ENCODE measurements around the gene NDUFAF4. TPM values are rescaled to one million over a fixed set of nuclear protein-coding genes. Genes with fewer than 3 reads are reported as not detected.

Gene NDUFAF4
- total RNA-seq, 2 donors from 2014 or later, result 57.9 to 103 TPM

DNA sequence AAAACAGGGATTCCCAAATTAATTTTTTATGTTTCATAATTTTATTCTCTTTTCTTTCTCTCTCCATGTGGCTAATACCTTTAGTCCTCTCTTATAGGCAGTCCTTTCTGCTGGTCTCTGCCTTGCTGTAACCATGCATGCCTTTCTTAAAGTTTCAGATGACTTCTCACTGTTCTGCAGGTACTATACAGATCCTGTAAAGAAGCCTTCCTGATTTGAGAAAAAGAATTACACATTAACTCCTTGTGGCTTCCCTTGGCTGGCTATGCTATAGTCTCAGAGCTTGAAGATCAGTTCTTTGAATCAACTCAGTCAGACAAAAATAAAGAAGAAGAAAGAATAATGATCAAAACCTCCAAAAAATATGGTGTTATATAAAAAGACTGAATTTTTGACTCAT lies 53.2 kb downstream of the NDUFAF4 start:
- H3K27ac ChIP-seq, result no peak overlapping the region
- TF ChIP-seq, protein P1, sequence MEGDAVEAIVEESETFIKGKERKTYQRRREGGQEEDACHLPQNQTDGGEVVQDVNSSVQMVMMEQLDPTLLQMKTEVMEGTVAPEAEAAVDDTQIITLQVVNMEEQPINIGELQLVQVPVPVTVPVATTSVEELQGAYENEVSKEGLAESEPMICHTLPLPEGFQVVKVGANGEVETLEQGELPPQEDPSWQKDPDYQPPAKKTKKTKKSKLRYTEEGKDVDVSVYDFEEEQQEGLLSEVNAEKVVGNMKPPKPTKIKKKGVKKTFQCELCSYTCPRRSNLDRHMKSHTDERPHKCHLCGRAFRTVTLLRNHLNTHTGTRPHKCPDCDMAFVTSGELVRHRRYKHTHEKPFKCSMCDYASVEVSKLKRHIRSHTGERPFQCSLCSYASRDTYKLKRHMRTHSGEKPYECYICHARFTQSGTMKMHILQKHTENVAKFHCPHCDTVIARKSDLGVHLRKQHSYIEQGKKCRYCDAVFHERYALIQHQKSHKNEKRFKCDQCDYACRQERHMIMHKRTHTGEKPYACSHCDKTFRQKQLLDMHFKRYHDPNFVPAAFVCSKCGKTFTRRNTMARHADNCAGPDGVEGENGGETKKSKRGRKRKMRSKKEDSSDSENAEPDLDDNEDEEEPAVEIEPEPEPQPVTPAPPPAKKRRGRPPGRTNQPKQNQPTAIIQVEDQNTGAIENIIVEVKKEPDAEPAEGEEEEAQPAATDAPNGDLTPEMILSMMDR (IDR thresholded peaks at IDR 0.05), result no peak
- no peaks in the 10 kb centered on the region for H3K4me1 ChIP-seq
- H3K36me3 ChIP-seq, result no peaks in the 10 kb centered on the region
- H3K4me3 ChIP-seq, result no peak overlapping the region
- peaks cover 0 to 21% of the 10 kb centered on the region in 2 donors for H3K9me3 ChIP-seq
- no peaks in the 10 kb centered on the region for H3K27me3 ChIP-seq
- DNase-seq (ENCODE audit: low spot score), result no peak

DNA sequence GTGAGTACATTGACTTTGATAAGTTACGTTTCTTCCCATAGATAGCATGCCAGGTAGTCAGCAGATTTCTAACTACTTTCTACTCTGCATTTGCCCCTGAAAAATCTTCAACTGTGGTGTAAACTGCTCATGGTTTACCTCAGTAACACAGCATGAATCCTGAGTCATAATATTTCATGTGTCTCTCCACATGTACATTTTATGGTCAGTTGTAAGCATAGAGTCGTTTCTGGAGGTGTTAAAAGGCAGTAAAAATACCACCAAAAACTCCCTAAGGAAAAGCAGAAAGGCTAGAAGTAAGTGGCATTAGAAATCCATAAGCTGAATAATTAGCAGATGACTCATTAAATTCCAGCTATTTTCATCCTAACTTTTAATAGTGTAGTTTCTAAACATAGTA lies 56.3 kb downstream of the NDUFAF4 start:
- no peak for DNase-seq (ENCODE audit: low spot score)
- Histone ChIP-seq H3K27ac (no peak overlapping the region), H3K4me1 (peaks cover 0 to 14% of the 10 kb centered on the region in 2 donors), H3K36me3 (no peaks in the 10 kb centered on the region), H3K27me3 (no peaks in the 10 kb centered on the region), H3K4me3 (no peak overlapping the region), H3K9me3 (peaks cover 0 to 4% of the 10 kb centered on the region in 2 donors)
- TF ChIP-seq, protein P1 (IDR thresholded peaks at IDR 0.05), result no peak

Other genes with a start within 250 kb of the NDUFAF4 start
- gene GPR63, start 60.4 kb downstream of the NDUFAF4 start, total RNA-seq, result under 1 TPM; 0.37 to 0.86 TPM
- 1 to 10 TPM in 1 of 2 donors, under 1 TPM in 1; 0.39 to 5.9 TPM for gene KLHL32, start 26.8 kb upstream of the NDUFAF4 start, total RNA-seq